HepG2 (cell line): ENCODE results near the gene NARF. TPM values are rescaled to one million over a fixed set of nuclear protein-coding genes. Genes with fewer than 3 reads are reported as not detected.

ENCODE experiments used
- ATAC-seq: fragments of 200-7000 bp; cut with Tn5 transposase; 3 replicates; pipeline ENCODE4 v1.9.1; 2020; ENCODE audit warnings: mild to moderate bottlenecking, moderate library complexity
- BruUV-seq: library from RNA; stranded (reverse); fragments of 400-500 nt; replicated peaks from 2 replicates; lab custom pipeline; 2021; lab: Mats Ljungman, UMichigan
- CTCF ChIA-PET: fragments of 300-600 bp; formaldehyde crosslinking; extraction: SDS; loops from one replicate; lab custom pipeline; 2021; ENCODE audit warnings: low total read pairs, inconsistent platforms, low intra/inter-chr PET ratio; lab: Yijun Ruan, JAX
- POLR2A ChIA-PET: fragments of 350-600 bp; sonication (Branson Sonifier 250); formaldehyde crosslinking; loops from one replicate; lab custom pipeline; 2020; ENCODE audit warnings: antibody characterized with exemption, inconsistent platforms; lab: Yijun Ruan, JAX
- DNase-seq: peaks from one replicate; pipeline ENCODE4 v3.0.0-alpha.2; 2015; ENCODE audit warnings: low spot score
- FAIRE-seq: peaks from 3 replicates; lab custom pipeline; 2011; peaks lifted over from hg19 to GRCh38; lab: Jason Lieb, UNC
- H2AFZ ChIP-seq: one replicate; pipeline ENCODE4 v1.6.1; 2011; ENCODE audit warnings: low read length, inconsistent platforms
- H3K27ac ChIP-seq: fragments of 300-600 bp; 3 replicates; pipeline ENCODE4 v1.8.0; 2011; ENCODE audit warnings: mixed run types, mild to moderate bottlenecking, mixed read lengths, low read length, inconsistent platforms; ENCODE audit not compliant: insufficient read depth; ENCODE audit errors: extremely low read length
- H3K27me3 ChIP-seq, 2 experiments: fragments of 200-600 bp in 1 of 2; 2 replicates in 1 of 2; 3 replicates in 1 of 2; pipeline versions ENCODE4 v1.6.0 to v1.8.0; 2011; ENCODE audit warnings: low read length in 2 of 2, mild to moderate bottlenecking in 2 of 2, moderate library complexity in 2 of 2, inconsistent platforms in 1 of 2; ENCODE audit not compliant: insufficient read depth in 2 of 2, control insufficient read depth in 1 of 2
- H3K36me3 ChIP-seq, 2 experiments: fragments of 200-600 bp in 1 of 2; replicated peaks in 1 of 2; 2 replicates in 1 of 2; 3 replicates in 1 of 2; pipeline versions ENCODE4 v1.5.1 to v1.8.0; 2011; ENCODE audit warnings: low read length in 2 of 2, inconsistent platforms in 1 of 2; ENCODE audit not compliant: insufficient read depth in 2 of 2, control insufficient read depth in 1 of 2
- H3K4me1 ChIP-seq: 2 replicates; pipeline ENCODE4 v1.5.1; 2012; ENCODE audit warnings: low read length, inconsistent platforms; ENCODE audit not compliant: insufficient read depth
- H3K4me2 ChIP-seq: 2 replicates; pipeline ENCODE4 v1.6.0; 2011; ENCODE audit warnings: low read depth, low read length, inconsistent platforms
- H3K4me3 ChIP-seq, 3 experiments: fragments of 200-600 bp in 1 of 3; sonication (generic), shearing (Covaris generic) in 1 of 3; replicated peaks in 1 of 3; 2 replicates each; pipeline ENCODE4 v1.5.1; 2011 to 2016; ENCODE audit warnings: low read length in 3 of 3, inconsistent platforms in 2 of 3, low read depth in 2 of 3, mild to moderate bottlenecking in 2 of 3, control low read depth in 1 of 3, mixed read lengths in 1 of 3; ENCODE audit not compliant: insufficient read depth in 1 of 3
- H3K79me2 ChIP-seq: one replicate; pipeline ENCODE4 v1.6.1; 2011; ENCODE audit warnings: low read length, inconsistent platforms; ENCODE audit not compliant: insufficient read depth
- H3K9ac ChIP-seq: 2 replicates; pipeline ENCODE4 v1.6.0; 2011; ENCODE audit warnings: mild to moderate bottlenecking, low read depth, low read length, inconsistent platforms; ENCODE audit not compliant: insufficient read depth
- H3K9me3 ChIP-seq: 2 replicates; pipeline ENCODE4 v1.5.1; 2012; ENCODE audit warnings: mild to moderate bottlenecking, low read length
- H4K20me1 ChIP-seq: 2 replicates; pipeline ENCODE4 v1.6.0; 2011; ENCODE audit warnings: inconsistent platforms, mild to moderate bottlenecking, low read length, moderate library complexity; ENCODE audit not compliant: insufficient read depth
- CBFB ChIP-seq: sonication (generic); formaldehyde crosslinking; IDR thresholded peaks from 2 replicates; pipeline ENCODE4 v1.4.0; 2020; ENCODE audit warnings: missing genetic modification reagents
- ESRRA ChIP-seq: sonication (generic); formaldehyde crosslinking; IDR thresholded peaks from 2 replicates; pipeline ENCODE4 v1.5.1; 2020; ENCODE audit warnings: mild to moderate bottlenecking, low read depth, missing genetic modification reagents
- FOXK1 ChIP-seq: sonication (generic); formaldehyde crosslinking; IDR thresholded peaks from 2 replicates; pipeline ENCODE4 v1.4.0; 2020; ENCODE audit warnings: low read depth, missing genetic modification reagents, borderline replicate concordance
- JUNB ChIP-seq: sonication (generic); formaldehyde crosslinking; IDR thresholded peaks from 2 replicates; pipeline ENCODE4 v1.8.0; 2022; ENCODE audit warnings: missing genetic modification reagents, mild to moderate bottlenecking, borderline replicate concordance
- KAT8 ChIP-seq: IDR thresholded peaks from 2 replicates; pipeline ENCODE4 v1.6.1; 2016; ENCODE audit warnings: missing genetic modification reagents, missing compliant biosample characterization
- KDM1A ChIP-seq: IDR thresholded peaks from 2 replicates; pipeline ENCODE4 v1.6.1; 2016; ENCODE audit warnings: missing compliant biosample characterization
- KMT2A ChIP-seq: sonication (generic); formaldehyde crosslinking; IDR thresholded peaks from 2 replicates; pipeline ENCODE4 v1.4.0; 2020; ENCODE audit warnings: missing genetic modification reagents
- RERE ChIP-seq: IDR thresholded peaks from 2 replicates; pipeline ENCODE4 v1.6.1; 2016; ENCODE audit warnings: low read depth, missing genetic modification reagents, missing compliant biosample characterization
- SIN3A ChIP-seq: IDR thresholded peaks from 2 replicates; pipeline ENCODE4 v1.6.1; 2011; ENCODE audit warnings: low read depth, mild to moderate bottlenecking, control low read depth, low read length, borderline replicate concordance
- TGIF2 ChIP-seq: IDR thresholded peaks from 2 replicates; pipeline ENCODE4 v1.6.1; 2016; ENCODE audit warnings: control low read depth, missing compliant biosample characterization
- TSC22D2 ChIP-seq: sonication (generic); formaldehyde crosslinking; IDR thresholded peaks from 2 replicates; pipeline ENCODE4 v1.5.1; 2020; ENCODE audit warnings: missing genetic modification reagents, mild to moderate bottlenecking, borderline replicate concordance
- ZBTB39 ChIP-seq: sonication (generic); formaldehyde crosslinking; IDR thresholded peaks from 2 replicates; pipeline ENCODE4 v1.5.0; 2020; ENCODE audit warnings: missing genetic modification reagents
- WGBS: methylation state at CpG from one replicate; pipeline ENCODE4 v1.1.6; 2017; ENCODE audit warnings: low lambda C conversion rate; 5-methylcytosine and 5-hydroxymethylcytosine counted together
- in situ Hi-C: cut with HindIII; loops from 2 replicates; pipeline ENCODE4 v1.10.0; 2017; ENCODE audit warnings: low pct_unique_long_range_greater_than_20kb; ENCODE audit not compliant: extremely low pct_ligation_motif_present
- intact Hi-C: fragments of 100-400 bp; cut with micrococcal nuclease; formaldehyde crosslinking; loops from one replicate; pipeline ENCODE4 v1.10.0; 2022; ENCODE audit not compliant: unreplicated experiment
- polyA plus RNA-seq, 8 experiments: library from polyadenylated mRNA; depleted of rRNA in 3 of 8; stranded (reverse) in 7 of 8; unstranded in 1 of 8; fragments of >200 nt; fragmentation: Illumina TruSeq in 4 of 8; extraction: Trizol in 4 of 8; gene quantifications; 2 replicates each; pipeline versions ENCODE4 v1.2.1 to v1.2.3, GENCODE V29; 2011 to 2016; ENCODE audit warnings: low read depth in 4 of 8, missing spikeins in 1 of 8, mixed read lengths in 1 of 8; ENCODE audit not compliant: insufficient read depth in 1 of 8
- total RNA-seq, 5 experiments: library from RNA; depleted of rRNA; stranded (reverse); fragments of >200 nt; fragmentation: Illumina TruSeq; extraction: Trizol; gene quantifications; 2 replicates each; pipeline ENCODE4 v1.2.3, GENCODE V29; 2016; ENCODE audit warnings: low read depth in 1 of 5
- TF ChIP-seq, protein P1 (sequence below): sonication (generic); formaldehyde crosslinking; IDR thresholded peaks from 2 replicates; pipeline ENCODE4 v1.4.0; 2020; ENCODE audit warnings: mild to moderate bottlenecking, missing genetic modification reagents

The NARF gene
- total and polyA plus RNA-seq, 2 of the 13 experiments (the other 11 are each of a cell fraction or from before 2014, with no cell fraction given) = 61.1 to 144 TPM

DNA sequence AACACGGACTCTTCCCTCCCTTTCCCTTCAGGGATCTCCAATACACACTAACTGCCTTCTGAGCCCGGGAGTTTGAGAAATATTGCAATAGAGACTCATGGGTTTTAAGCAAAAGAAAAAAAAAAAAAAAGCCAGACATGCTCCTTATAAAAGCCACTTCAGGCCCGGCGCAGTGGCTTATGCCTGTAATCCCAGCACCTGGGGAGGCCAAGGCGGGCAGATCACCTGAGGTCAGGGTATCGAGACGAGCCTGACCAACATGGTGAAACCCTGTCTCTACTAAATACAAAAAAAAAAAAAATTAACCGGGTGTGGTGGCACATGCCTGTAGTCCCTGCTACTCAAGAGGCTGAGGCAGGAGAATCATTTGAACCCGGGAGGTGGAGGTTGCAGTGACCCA is 42.8 kb upstream of the NARF start:
- Histone ChIP-seq H3K36me3 (peaks cover 2 to 20% of the 10 kb centered on the region in 2 experiments; a peak in 3 of 5 replicates), H3K4me2 (no peak overlapping the region), H3K9ac (no peak overlapping the region), H4K20me1 (peaks cover 22% of the 10 kb centered on the region; the same call in 1 of the 2 replicates), H3K4me3 (no peak overlapping the region), H3K27ac (no peak overlapping the region), H3K79me2 (peaks cover 8% of the 10 kb centered on the region), H3K27me3 (no peaks in the 10 kb centered on the region; a peak in 1 of 5 replicates), H2AFZ (no peak overlapping the region), H3K4me1 (peaks cover 38% of the 10 kb centered on the region), H3K9me3 (no peaks in the 10 kb centered on the region)
- intact Hi-C loops (no loop called here), in situ Hi-C loops (no loop called here)
- ATAC-seq (no peak), FAIRE-seq (no peak), DNase-seq (no peak)
- BruUV-seq = no TSS peak
- POLR2A ChIA-PET = interaction anchor here (0.6 kb wide), 1 partner anchor 79 kb away, joined by 3 read pairs; no protein-coding TSS in a partner anchor
- CTCF ChIA-PET = interaction anchor here (5.0 kb wide), 1 partner anchor 63 kb away, joined by 41 read pairs; no protein-coding TSS in a partner anchor
- 95% methylated on average over 9 of the region's 9 CpGs for WGBS
- TF ChIP-seq RERE (CRISPR knock-in tag) = no peak
- TF ChIP-seq FOXK1 (CRISPR knock-in tag) = no peak
- no peak for TF ChIP-seq CBFB
- TF ChIP-seq JUNB (CRISPR knock-in tag) = no peak
- no peak for TF ChIP-seq TSC22D2 (CRISPR knock-in tag)
- no peak for TF ChIP-seq ZBTB39 (CRISPR knock-in tag)
- TF ChIP-seq ESRRA (CRISPR knock-in tag) = no peak
- no peak for TF ChIP-seq KAT8 (CRISPR knock-in tag)
- no peak for TF ChIP-seq SIN3A
- TF ChIP-seq KDM1A = no peak
- TF ChIP-seq TGIF2 = no peak
- TF ChIP-seq, protein P1, sequence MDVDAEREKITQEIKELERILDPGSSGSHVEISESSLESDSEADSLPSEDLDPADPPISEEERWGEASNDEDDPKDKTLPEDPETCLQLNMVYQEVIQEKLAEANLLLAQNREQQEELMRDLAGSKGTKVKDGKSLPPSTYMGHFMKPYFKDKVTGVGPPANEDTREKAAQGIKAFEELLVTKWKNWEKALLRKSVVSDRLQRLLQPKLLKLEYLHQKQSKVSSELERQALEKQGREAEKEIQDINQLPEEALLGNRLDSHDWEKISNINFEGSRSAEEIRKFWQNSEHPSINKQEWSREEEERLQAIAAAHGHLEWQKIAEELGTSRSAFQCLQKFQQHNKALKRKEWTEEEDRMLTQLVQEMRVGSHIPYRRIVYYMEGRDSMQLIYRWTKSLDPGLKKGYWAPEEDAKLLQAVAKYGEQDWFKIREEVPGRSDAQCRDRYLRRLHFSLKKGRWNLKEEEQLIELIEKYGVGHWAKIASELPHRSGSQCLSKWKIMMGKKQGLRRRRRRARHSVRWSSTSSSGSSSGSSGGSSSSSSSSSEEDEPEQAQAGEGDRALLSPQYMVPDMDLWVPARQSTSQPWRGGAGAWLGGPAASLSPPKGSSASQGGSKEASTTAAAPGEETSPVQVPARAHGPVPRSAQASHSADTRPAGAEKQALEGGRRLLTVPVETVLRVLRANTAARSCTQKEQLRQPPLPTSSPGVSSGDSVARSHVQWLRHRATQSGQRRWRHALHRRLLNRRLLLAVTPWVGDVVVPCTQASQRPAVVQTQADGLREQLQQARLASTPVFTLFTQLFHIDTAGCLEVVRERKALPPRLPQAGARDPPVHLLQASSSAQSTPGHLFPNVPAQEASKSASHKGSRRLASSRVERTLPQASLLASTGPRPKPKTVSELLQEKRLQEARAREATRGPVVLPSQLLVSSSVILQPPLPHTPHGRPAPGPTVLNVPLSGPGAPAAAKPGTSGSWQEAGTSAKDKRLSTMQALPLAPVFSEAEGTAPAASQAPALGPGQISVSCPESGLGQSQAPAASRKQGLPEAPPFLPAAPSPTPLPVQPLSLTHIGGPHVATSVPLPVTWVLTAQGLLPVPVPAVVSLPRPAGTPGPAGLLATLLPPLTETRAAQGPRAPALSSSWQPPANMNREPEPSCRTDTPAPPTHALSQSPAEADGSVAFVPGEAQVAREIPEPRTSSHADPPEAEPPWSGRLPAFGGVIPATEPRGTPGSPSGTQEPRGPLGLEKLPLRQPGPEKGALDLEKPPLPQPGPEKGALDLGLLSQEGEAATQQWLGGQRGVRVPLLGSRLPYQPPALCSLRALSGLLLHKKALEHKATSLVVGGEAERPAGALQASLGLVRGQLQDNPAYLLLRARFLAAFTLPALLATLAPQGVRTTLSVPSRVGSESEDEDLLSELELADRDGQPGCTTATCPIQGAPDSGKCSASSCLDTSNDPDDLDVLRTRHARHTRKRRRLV (CRISPR knock-in tag) = no peak
- no peak for TF ChIP-seq KMT2A
